Caco-2 (cell line): ENCODE measurements around the gene LARP1. TPM values are rescaled to one million over a fixed set of nuclear protein-coding genes. Genes with fewer than 3 reads are reported as not detected.
"Not testable (repeated sequence)": the region's sequence is repeated elsewhere in the genome, so short reads cannot be mapped to it uniquely, and the experiment has no call there.

Experiments
- BruUV-seq: library from RNA; stranded (reverse); fragments of 400-500 nt; replicated peaks from 2 replicates; lab custom pipeline; 2021; lab: Mats Ljungman, UMichigan
- CTCF ChIA-PET: fragments of 300-600 bp; sonication (Branson Sonifier 250); formaldehyde crosslinking; loops from one replicate; lab custom pipeline; 2022; ENCODE audit warnings: antibody characterized with exemption; lab: Charles Lee
- POLR2A ChIA-PET: fragments of 300-600 bp; sonication (Branson Sonifier 250); formaldehyde crosslinking; loops from one replicate; lab custom pipeline; 2022; ENCODE audit warnings: antibody characterized with exemption; lab: Charles Lee
- DNase-seq, 2 experiments: peaks; one replicate each; pipeline versions ENCODE4 v3.0.0 to v3.0.0-alpha.2; 2020 to 2022
- H3K27me3 ChIP-seq: replicated peaks from 2 replicates; pipeline ENCODE4 v1.6.0; 2011; ENCODE audit warnings: low read length; ENCODE audit not compliant: control insufficient read depth, insufficient read depth
- H3K36me3 ChIP-seq: 2 replicates; pipeline ENCODE4 v1.5.1; 2011; ENCODE audit warnings: low read length; ENCODE audit not compliant: control insufficient read depth, insufficient read depth
- H3K4me1 ChIP-seq: fragments of 250-450 bp; sonication (Bioruptor Pico); 2 replicates; pipeline ENCODE4 v1.5.1; 2020; ENCODE audit warnings: mild to moderate bottlenecking
- H3K4me3 ChIP-seq: 2 replicates; pipeline ENCODE4 v1.5.1; 2011; ENCODE audit warnings: low read depth, mild to moderate bottlenecking, control low read depth, low read length
- H3K9me3 ChIP-seq: fragments of 250-450 bp; sonication (Bioruptor Pico); 2 replicates; pipeline ENCODE4 v1.5.1; 2020; ENCODE audit warnings: mild to moderate bottlenecking, moderate library complexity
- H3K27ac Mint-ChIP-seq: one replicate; pipeline ENCODE4 v1.8.0; 2022; ENCODE audit warnings: mixed read lengths; ENCODE audit not compliant: unreplicated experiment
- H3K27me3 Mint-ChIP-seq: one replicate; pipeline ENCODE4 v1.8.0; 2022; ENCODE audit warnings: mixed read lengths; ENCODE audit not compliant: insufficient read depth, unreplicated experiment
- H3K36me3 Mint-ChIP-seq: one replicate; pipeline ENCODE4 v1.8.0; 2022; ENCODE audit warnings: mild to moderate bottlenecking, mixed read lengths; ENCODE audit not compliant: insufficient read depth, unreplicated experiment
- H3K4me1 Mint-ChIP-seq: one replicate; pipeline ENCODE4 v1.8.0; 2022; ENCODE audit warnings: low read depth, mixed read lengths; ENCODE audit not compliant: unreplicated experiment
- H3K4me3 Mint-ChIP-seq: one replicate; pipeline ENCODE4 v1.8.0; 2022; ENCODE audit warnings: mild to moderate bottlenecking, moderate library complexity, mixed read lengths; ENCODE audit not compliant: unreplicated experiment
- H3K9me3 Mint-ChIP-seq: one replicate; pipeline ENCODE4 v1.8.0; 2022; ENCODE audit warnings: mixed read lengths; ENCODE audit not compliant: unreplicated experiment
- intact Hi-C: fragments of 100-400 bp; cut with micrococcal nuclease; formaldehyde crosslinking; loops from one replicate; pipeline ENCODE4 v1.10.0; 2022; ENCODE audit not compliant: unreplicated experiment
- total RNA-seq: library from RNA; stranded (reverse); gene quantifications from 2 replicates; pipeline ENCODE4 v1.2.3, GENCODE V29; 2022
- TF ChIP-seq, protein P1 (sequence below), 2 experiments: fragments of 200-600 bp in 1 of 2; IDR thresholded peaks; 1 replicate in 1 of 2; 2 replicates in 1 of 2; pipeline versions ENCODE4 v1.5.1 to v1.8.0; 2011 to 2022; ENCODE audit warnings: antibody characterized with exemption in 1 of 2, control low read depth in 1 of 2, inconsistent platforms in 1 of 2, low read depth in 1 of 2, low read length in 1 of 2, mild to moderate bottlenecking in 1 of 2, moderate library complexity in 1 of 2; ENCODE audit not compliant: insufficient read depth in 1 of 2, severe bottlenecking in 1 of 2, unreplicated experiment in 1 of 2

The LARP1 gene
- total RNA-seq, 1 experiment from 2014 or later, result 372 TPM

DNA sequence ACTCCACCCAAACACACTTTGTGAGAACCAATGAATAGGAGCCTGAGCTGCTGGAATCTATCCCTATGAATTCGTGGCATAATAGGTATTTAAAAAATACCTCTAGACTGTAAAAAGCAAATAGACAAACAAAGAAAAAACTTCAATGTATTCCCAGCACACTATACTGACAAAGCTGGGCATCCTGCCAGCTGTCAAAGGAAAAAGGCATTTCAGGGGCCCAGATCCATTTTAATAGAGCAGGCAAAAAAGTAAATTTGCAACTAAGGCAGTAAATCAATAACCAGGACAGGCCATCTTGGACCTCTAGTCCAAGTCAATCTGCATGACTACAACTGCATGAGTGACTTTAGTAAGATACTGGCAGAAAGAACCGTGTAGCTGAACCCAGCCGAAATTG is 25.6 kb upstream of the LARP1 start:
- no peaks in the 10 kb centered on the region; the same call in 1 of the 2 replicates for H3K36me3 ChIP-seq
- Mint-ChIP-seq H3K9me3 (no peaks in the 10 kb centered on the region), H3K27me3 (no peaks in the 10 kb centered on the region), H3K4me3 (no peak overlapping the region), H3K27ac (no peak overlapping the region), H3K36me3 (no peaks in the 10 kb centered on the region), H3K4me1 (peaks cover 16% of the 10 kb centered on the region)
- ChIA-PET POLR2A (no interaction called here), CTCF (no interaction called here)
- peaks cover 7% of the 10 kb centered on the region for H3K4me1 ChIP-seq
- H3K27me3 ChIP-seq, result no peaks in the 10 kb centered on the region
- BruUV-seq, result no TSS peak
- H3K4me3 ChIP-seq, result no peak overlapping the region
- H3K9me3 ChIP-seq, result no peaks in the 10 kb centered on the region
- DNase-seq, result no peak
- intact Hi-C loops, result no loop called here
- TF ChIP-seq, protein P1, sequence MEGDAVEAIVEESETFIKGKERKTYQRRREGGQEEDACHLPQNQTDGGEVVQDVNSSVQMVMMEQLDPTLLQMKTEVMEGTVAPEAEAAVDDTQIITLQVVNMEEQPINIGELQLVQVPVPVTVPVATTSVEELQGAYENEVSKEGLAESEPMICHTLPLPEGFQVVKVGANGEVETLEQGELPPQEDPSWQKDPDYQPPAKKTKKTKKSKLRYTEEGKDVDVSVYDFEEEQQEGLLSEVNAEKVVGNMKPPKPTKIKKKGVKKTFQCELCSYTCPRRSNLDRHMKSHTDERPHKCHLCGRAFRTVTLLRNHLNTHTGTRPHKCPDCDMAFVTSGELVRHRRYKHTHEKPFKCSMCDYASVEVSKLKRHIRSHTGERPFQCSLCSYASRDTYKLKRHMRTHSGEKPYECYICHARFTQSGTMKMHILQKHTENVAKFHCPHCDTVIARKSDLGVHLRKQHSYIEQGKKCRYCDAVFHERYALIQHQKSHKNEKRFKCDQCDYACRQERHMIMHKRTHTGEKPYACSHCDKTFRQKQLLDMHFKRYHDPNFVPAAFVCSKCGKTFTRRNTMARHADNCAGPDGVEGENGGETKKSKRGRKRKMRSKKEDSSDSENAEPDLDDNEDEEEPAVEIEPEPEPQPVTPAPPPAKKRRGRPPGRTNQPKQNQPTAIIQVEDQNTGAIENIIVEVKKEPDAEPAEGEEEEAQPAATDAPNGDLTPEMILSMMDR (IDR thresholded peaks at IDR 0.05; ENCODE audit: insufficient read depth in 1 of 2, low read depth in 1 of 2, low read length in 1 of 2, severe bottlenecking in 1 of 2, unreplicated experiment in 1 of 2), result no peak

- POLR2A ChIA-PET, result not testable (repeated sequence)
These were observed 24.4 kb upstream of the LARP1 start for GRCh38 chr5:154730761-154731160.

DNA sequence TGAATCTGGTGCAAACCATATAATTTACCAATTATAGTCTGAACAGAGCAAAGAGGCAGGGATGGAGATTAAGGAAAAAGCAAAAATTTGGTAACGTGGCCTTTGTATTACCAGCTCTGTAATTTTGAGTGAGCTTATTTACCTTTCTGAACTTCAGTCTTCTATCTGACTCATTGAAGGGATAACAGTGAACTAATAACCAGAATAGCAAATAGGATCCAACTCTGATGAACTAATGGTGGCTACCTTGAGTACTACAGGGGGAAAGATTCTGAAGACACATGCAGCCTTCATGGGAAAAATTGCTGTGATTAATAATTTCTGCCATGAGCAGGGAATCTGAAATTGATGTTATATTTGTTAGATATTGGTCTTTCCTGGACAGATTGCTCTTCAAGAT is 23.0 kb upstream of the LARP1 start:
- H3K9me3 Mint-ChIP-seq, result no peaks in the 10 kb centered on the region
- TF ChIP-seq, protein P1 (IDR thresholded peaks at IDR 0.05; ENCODE audit: insufficient read depth in 1 of 2, low read depth in 1 of 2, low read length in 1 of 2, severe bottlenecking in 1 of 2, unreplicated experiment in 1 of 2), result no peak
- no peak overlapping the region for H3K27ac Mint-ChIP-seq
- ChIA-PET CTCF (no interaction called here), POLR2A (interaction anchor here (0.5 kb wide), 1 partner anchor 20 kb away, joined by 3 read pairs; no protein-coding TSS in a partner anchor)
- no peaks in the 10 kb centered on the region for H3K9me3 ChIP-seq
- no peaks in the 10 kb centered on the region for H3K36me3 Mint-ChIP-seq
- H3K27me3 Mint-ChIP-seq, result no peaks in the 10 kb centered on the region
- H3K36me3 ChIP-seq, result no peaks in the 10 kb centered on the region; the same call in 1 of the 2 replicates
- no peaks in the 10 kb centered on the region for H3K27me3 ChIP-seq
- no TSS peak for BruUV-seq
- intact Hi-C loops, result no loop called here
- no peak overlapping the region for H3K4me3 ChIP-seq
- H3K4me1 ChIP-seq, result peaks cover 3% of the 10 kb centered on the region
- H3K4me1 Mint-ChIP-seq, result peaks cover 10% of the 10 kb centered on the region
- DNase-seq, result no peak
- no peak overlapping the region for H3K4me3 Mint-ChIP-seq

More at GRCh38 chr5:154730761-154731160, 24.4 kb upstream of the LARP1 start:
- DNase-seq, H3K9me3 Mint-ChIP-seq, H3K4me1 ChIP-seq, H3K4me3 Mint-ChIP-seq, H3K27me3 ChIP-seq, intact Hi-C loops, H3K36me3 ChIP-seq, H3K36me3 Mint-ChIP-seq, H3K27me3 Mint-ChIP-seq, H3K27ac Mint-ChIP-seq, H3K9me3 ChIP-seq, H3K4me3 ChIP-seq, CTCF ChIA-PET, BruUV-seq: not testable (repeated sequence)
- H3K4me1 Mint-ChIP-seq, result peaks cover 16% of the 10 kb centered on the region
